Upper lobe of left lung (tissue), 6 donors: ENCODE data around the gene CTBS. TPM values are rescaled to one million over a fixed set of nuclear protein-coding genes. Genes with fewer than 3 reads are reported as not detected.

Experiments used
- ATAC-seq, 2 donors: fragments of 200-7000 bp; cut with Tn5 transposase; one replicate each; pipeline ENCODE4 v1.9.1; 2022; ENCODE audit warnings: mild to moderate bottlenecking in 2 of 2, moderate library complexity in 2 of 2; ENCODE audit not compliant: low FRiP score in 2 of 2
- DNase-seq, 2 donors: peaks; one replicate each; pipeline ENCODE4 v3.0.0-alpha.2; 2019 to 2020
- H3K27ac ChIP-seq, 4 donors: fragments of 200-600 bp; sonication (generic); one replicate each; pipeline ENCODE4 v1.5.1; 2016 to 2019
- H3K27me3 ChIP-seq, 4 donors: fragments of 200-600 bp; sonication (generic); one replicate each; pipeline ENCODE4 v1.5.1; 2017 to 2019
- H3K36me3 ChIP-seq, 4 donors: fragments of 200-600 bp; sonication (generic); one replicate each; pipeline ENCODE4 v1.5.1; 2016 to 2019
- H3K4me1 ChIP-seq, 4 donors: fragments of 200-600 bp; sonication (generic); one replicate each; pipeline ENCODE4 v1.5.1; 2018 to 2019
- H3K4me3 ChIP-seq, 4 donors: fragments of 200-600 bp; sonication (generic); one replicate each; pipeline ENCODE4 v1.5.1; 2017 to 2019; ENCODE audit warnings: mild to moderate bottlenecking in 2 of 4, moderate library complexity in 1 of 4
- H3K9me3 ChIP-seq, 4 donors: fragments of 200-600 bp; sonication (generic); one replicate each; pipeline ENCODE4 v1.5.1; 2018 to 2019
- CTCF ChIP-seq, 6 experiments: fragments of 450-650 bp in 4 of 6; fragments of 200-600 bp in 2 of 6; sonication (generic) in 2 of 6; IDR thresholded peaks; one replicate each; pipeline ENCODE4 v1.5.1; 2016 to 2019; ENCODE audit warnings: antibody characterized with exemption in 6 of 6
- EP300 ChIP-seq, 4 donors: sonication (generic); formaldehyde crosslinking; IDR thresholded peaks; one replicate each; pipeline ENCODE4 v1.5.1; 2017; ENCODE audit warnings: antibody characterized with exemption in 4 of 4, control low read depth in 2 of 4
- POLR2A ChIP-seq, 4 donors: fragments of 450-650 bp; IDR thresholded peaks; one replicate each; pipeline ENCODE4 v1.5.1; 2016 to 2017; ENCODE audit warnings: antibody characterized with exemption in 4 of 4, mild to moderate bottlenecking in 2 of 4
- POLR2AphosphoS5 ChIP-seq, 2 donors: sonication (generic); formaldehyde crosslinking; IDR thresholded peaks; one replicate each; pipeline ENCODE4 v1.5.1; 2017; ENCODE audit warnings: antibody characterized with exemption in 2 of 2
- WGBS, 2 donors: methylation state at CpG; one replicate each; pipeline ENCODE4 v1.1.5; 2017 to 2018; 5-methylcytosine and 5-hydroxymethylcytosine counted together
- total RNA-seq, 6 donors: library from RNA; depleted of rRNA in 4 of 6; stranded (reverse); fragments of >200 nt in 4 of 6; gene quantifications; one replicate each; pipeline versions ENCODE4 v1.1.0 to v1.2.1, GENCODE V29; 2016 to 2021
- donor health status: DM: no; HTN: no; CAD: no; lungs with moderate emphysema.
- donor health status: DM: no; HTN: yes; CAD: no; lungs with severe emphysema.

The CTBS gene
- total RNA-seq, 6 donors from 2014 or later = 3.0 to 24.7 (median 19.0) TPM

GRCh38 chr1:84611091-84611490 is 36.9 kb upstream of the CTBS start:
- Histone ChIP-seq H3K36me3 (no peaks in the 10 kb centered on the region), H3K9me3 (peaks cover 0 to 16% (median 12%) of the 10 kb centered on the region in 4 donors), H3K4me3 (no peak overlapping the region), H3K27me3 (no peaks in the 10 kb centered on the region), H3K4me1 (no peaks in the 10 kb centered on the region), H3K27ac (no peak overlapping the region)
- ATAC-seq = no peak
- WGBS, 2 donors = 0 to 50% methylated on average over 1 of the region's 1 CpG
- TF ChIP-seq EP300 (IDR thresholded peaks at IDR 0.05) = no peak
- TF ChIP-seq POLR2AphosphoS5 (IDR thresholded peaks at IDR 0.05) = no peak
- TF ChIP-seq CTCF (IDR thresholded peaks at IDR 0.05) = no peak
- no peak for TF ChIP-seq POLR2A (IDR thresholded peaks at IDR 0.05)
- DNase-seq = no peak

- ATAC-seq (no peak), DNase-seq (no peak)
- no peak for TF ChIP-seq CTCF (IDR thresholded peaks at IDR 0.05)
- no peak for TF ChIP-seq POLR2A (IDR thresholded peaks at IDR 0.05)
- Histone ChIP-seq H3K4me1 (no peaks in the 10 kb centered on the region), H3K27ac (no peak overlapping the region), H3K36me3 (no peaks in the 10 kb centered on the region), H3K4me3 (no peak overlapping the region), H3K9me3 (peaks cover 7 to 27% (median 15%) of the 10 kb centered on the region in 4 donors), H3K27me3 (no peaks in the 10 kb centered on the region)
- WGBS, 2 donors = 79 to 83% methylated on average over 5 of the region's 5 CpGs
Observed at GRCh38 chr1:84606977-84607376, 32.7 kb upstream of the CTBS start.

- Histone ChIP-seq H3K27me3 (no peaks in the 10 kb centered on the region), H3K36me3 (no peaks in the 10 kb centered on the region), H3K4me3 (no peak overlapping the region), H3K27ac (no peak overlapping the region), H3K4me1 (no peaks in the 10 kb centered on the region), H3K9me3 (peaks cover 7 to 27% (median 15%) of the 10 kb centered on the region in 4 donors)
- WGBS, 2 donors = 100% methylated on average over 1 of the region's 1 CpG; no CpG with 5 or more reads in 1 of the 2 donors
- ATAC-seq = no peak
- TF ChIP-seq POLR2AphosphoS5 (IDR thresholded peaks at IDR 0.05) (no peak), CTCF (IDR thresholded peaks at IDR 0.05) (no peak), POLR2A (IDR thresholded peaks at IDR 0.05) (no peak), EP300 (IDR thresholded peaks at IDR 0.05) (no peak)
- DNase-seq = no peak
Observed at GRCh38 chr1:84605157-84605556, 30.9 kb upstream of the CTBS start.

- Histone ChIP-seq H3K36me3 (no peaks in the 10 kb centered on the region), H3K4me3 (no peak overlapping the region), H3K9me3 (peaks cover 7 to 27% (median 15%) of the 10 kb centered on the region in 4 donors), H3K4me1 (peaks cover 0 to 3% (median 0%) of the 10 kb centered on the region in 4 donors), H3K27me3 (no peaks in the 10 kb centered on the region), H3K27ac (no peak overlapping the region)
- ATAC-seq (peak in 1 of 2 donors; percentile 87), DNase-seq (no peak)
- TF ChIP-seq POLR2A (IDR thresholded peaks at IDR 0.05) (no peak), CTCF (IDR thresholded peaks at IDR 0.05) (peak in 1 of 6 experiments; percentile 22)
- 64 to 82% methylated on average over 15 of the region's 15 CpGs for WGBS, 2 donors
Observed at GRCh38 chr1:84603941-84604830, 29.9 kb upstream of the CTBS start.

- Histone ChIP-seq H3K4me1 (peaks cover 0 to 5% (median 0%) of the 10 kb centered on the region in 4 donors), H3K27ac (no peak overlapping the region), H3K36me3 (no peaks in the 10 kb centered on the region), H3K27me3 (no peaks in the 10 kb centered on the region), H3K9me3 (peaks cover 7 to 27% (median 15%) of the 10 kb centered on the region in 4 donors), H3K4me3 (no peak overlapping the region)
- no peak for ATAC-seq
- no peak for TF ChIP-seq POLR2AphosphoS5 (IDR thresholded peaks at IDR 0.05)
- DNase-seq = no peak
- WGBS, 2 donors = 57 to 59% methylated on average over 2 of the region's 2 CpGs
Observed at GRCh38 chr1:84603223-84603622, 29.0 kb upstream of the CTBS start.
